ENCODE results near the gene LRRC56.

GRCh38 chr11:562046-562645 lies 24.8 kb downstream of the LRRC56 start:
- TF ChIP-seq POLR2AphosphoS5 (IDR thresholded peaks at IDR 0.05; ENCODE audit: control insufficient read depth, insufficient read depth, low read depth, low read length) (no peak), RCOR1 (IDR thresholded peaks at IDR 0.05; ENCODE audit: borderline replicate concordance in 1 of 2, low read depth in 2 of 2, low read length in 2 of 2) (no peak)
